GM23338 (cell line): Measurements from ENCODE around the gene AGBL5. TPM values are rescaled to one million over a fixed set of nuclear protein-coding genes. Genes with fewer than 3 reads are reported as not detected.

Experiments used
- ATAC-seq: fragments of 200-7000 bp; cut with Tn5 transposase; 3 replicates; pipeline ENCODE4 v1.9.1; 2020
- DNase-seq: peaks from one replicate; pipeline ENCODE4 v3.0.0-alpha.2; 2015; ENCODE audit warnings: low spot score
- H2AFZ ChIP-seq: fragments of 200-600 bp; sonication (generic); 2 replicates; pipeline ENCODE4 v1.8.0; 2016; ENCODE audit warnings: antibody characterized with exemption, mild to moderate bottlenecking, moderate library complexity
- H3F3A ChIP-seq: fragments of 200-600 bp; sonication (generic); replicated peaks from 2 replicates; pipeline ENCODE4 v1.8.0; 2017; ENCODE audit warnings: antibody characterized with exemption, mixed run types, low read depth
- H3K27ac ChIP-seq: fragments of 200-600 bp; sonication (generic); 2 replicates; pipeline ENCODE4 v1.6.1; 2016; ENCODE audit warnings: low read depth
- H3K27me3 ChIP-seq: fragments of 200-600 bp; sonication (generic); 2 replicates; pipeline ENCODE4 v1.8.0; 2016; ENCODE audit warnings: mild to moderate bottlenecking, mixed run types, moderate library complexity; ENCODE audit not compliant: insufficient read depth
- H3K36me3 ChIP-seq: fragments of 200-600 bp; sonication (generic); 2 replicates; pipeline ENCODE4 v1.8.0; 2016; ENCODE audit warnings: mild to moderate bottlenecking; ENCODE audit not compliant: insufficient read depth
- H3K4me1 ChIP-seq: fragments of 200-600 bp; sonication (generic); 2 replicates; pipeline ENCODE4 v1.8.0; 2016; ENCODE audit warnings: mild to moderate bottlenecking, moderate library complexity; ENCODE audit not compliant: insufficient read depth
- H3K4me2 ChIP-seq: fragments of 200-600 bp; sonication (generic); 2 replicates; pipeline ENCODE4 v1.7.1; 2017; ENCODE audit warnings: mixed run types
- H3K4me3 ChIP-seq: fragments of 200-600 bp; sonication (generic); 2 replicates; pipeline ENCODE4 v1.6.1; 2016; ENCODE audit warnings: mixed run types
- H3K79me2 ChIP-seq: fragments of 200-600 bp; sonication (generic); replicated peaks from 2 replicates; pipeline ENCODE4 v1.8.0; 2017; ENCODE audit warnings: mild to moderate bottlenecking; ENCODE audit not compliant: insufficient read depth
- H3K9me2 ChIP-seq: fragments of 200-600 bp; sonication (generic); 2 replicates; pipeline ENCODE4 v1.8.0; 2017; ENCODE audit not compliant: insufficient read depth
- H4K20me1 ChIP-seq: fragments of 200-600 bp; sonication (generic); replicated peaks from 2 replicates; pipeline ENCODE4 v1.8.0; 2017; ENCODE audit warnings: mild to moderate bottlenecking; ENCODE audit not compliant: insufficient read depth
- H3K27ac Mint-ChIP-seq: 2 replicates; pipeline ENCODE4 v1.8.0; 2020; ENCODE audit warnings: inconsistent platforms, mild to moderate bottlenecking, moderate library complexity, mixed read lengths
- H3K27me3 Mint-ChIP-seq: 3 replicates; pipeline ENCODE4 v1.8.0; 2022; ENCODE audit warnings: low read depth, mild to moderate bottlenecking, moderate library complexity, mixed read lengths, inconsistent platforms; ENCODE audit not compliant: insufficient read depth, poor library complexity
- H3K36me3 Mint-ChIP-seq: 3 replicates; pipeline ENCODE4 v1.8.0; 2021; ENCODE audit warnings: low read depth, mild to moderate bottlenecking, inconsistent platforms, moderate library complexity, mixed read lengths
- H3K4me1 Mint-ChIP-seq: 3 replicates; pipeline ENCODE4 v1.8.0; 2020; ENCODE audit warnings: mild to moderate bottlenecking, inconsistent platforms, mixed read lengths
- H3K4me3 Mint-ChIP-seq: 3 replicates; pipeline ENCODE4 v1.8.0; 2021; ENCODE audit warnings: moderate library complexity, mild to moderate bottlenecking, inconsistent platforms, mixed read lengths
- H3K9me3 Mint-ChIP-seq: 3 replicates; pipeline ENCODE4 v1.8.0; 2020; ENCODE audit warnings: moderate library complexity, mild to moderate bottlenecking, inconsistent platforms, mixed read lengths
- CREB1 ChIP-seq: fragments of 250-450 bp; sonication (Bioruptor Pico); IDR thresholded peaks from 2 replicates; pipeline ENCODE4 v1.5.0; 2020; ENCODE audit warnings: low read depth, mild to moderate bottlenecking, moderate library complexity
- CTCF ChIP-seq, 2 experiments: fragments of 200-600 bp in 1 of 2; sonication (generic) in 1 of 2; conservative IDR thresholded peaks; 2 replicates each; pipeline versions ENCODE4 v1.5.1 to v1.6.1; 2016 to 2017; ENCODE audit warnings: antibody characterized with exemption in 2 of 2, low read depth in 2 of 2, mild to moderate bottlenecking in 2 of 2, moderate library complexity in 1 of 2
- ETS1 ChIP-seq: IDR thresholded peaks from 2 replicates; pipeline ENCODE4 v1.6.1; 2016; ENCODE audit warnings: antibody characterized with exemption
- EZH2 ChIP-seq: fragments of 200-600 bp; sonication (generic); IDR thresholded peaks from one replicate; pipeline ENCODE4 v1.8.0; 2017; ENCODE audit warnings: antibody characterized with exemption, mild to moderate bottlenecking, low read depth; ENCODE audit not compliant: unreplicated experiment
- EZH2phosphoT487 ChIP-seq: fragments of 200-600 bp; sonication (generic); IDR thresholded peaks from one replicate; pipeline ENCODE4 v1.8.1; 2018; ENCODE audit warnings: antibody characterized with exemption; ENCODE audit not compliant: unreplicated experiment
- JUNB ChIP-seq: IDR thresholded peaks from one replicate; pipeline ENCODE4 v1.6.1; 2016; ENCODE audit warnings: antibody characterized with exemption; ENCODE audit not compliant: unreplicated experiment
- NANOG ChIP-seq: IDR thresholded peaks from 2 replicates; pipeline ENCODE4 v1.6.1; 2016; ENCODE audit warnings: antibody characterized with exemption, borderline replicate concordance
- POLR2AphosphoS5 ChIP-seq: IDR thresholded peaks from 2 replicates; pipeline ENCODE4 v1.6.1; 2016; ENCODE audit warnings: antibody characterized with exemption, low read depth
- REST ChIP-seq: IDR thresholded peaks from one replicate; pipeline ENCODE4 v1.6.1; 2018; ENCODE audit warnings: antibody characterized with exemption; ENCODE audit not compliant: unreplicated experiment
- STAT1 ChIP-seq: IDR thresholded peaks from one replicate; pipeline ENCODE4 v1.6.1; 2016; ENCODE audit warnings: antibody characterized with exemption; ENCODE audit not compliant: unreplicated experiment
- ZNF114 ChIP-seq: fragments of 250-450 bp; sonication (Bioruptor Pico); IDR thresholded peaks from 2 replicates; pipeline ENCODE4 v1.5.0; 2020; ENCODE audit warnings: mild to moderate bottlenecking, moderate library complexity
- ZNF331 ChIP-seq: fragments of 250-450 bp; sonication (Bioruptor Pico); IDR thresholded peaks from 2 replicates; pipeline ENCODE4 v1.5.0; 2020; ENCODE audit warnings: low read depth, mild to moderate bottlenecking, moderate library complexity
- ZNF462 ChIP-seq: fragments of 250-450 bp; sonication (Bioruptor Pico); IDR thresholded peaks from 2 replicates; pipeline ENCODE4 v1.5.0; 2020; ENCODE audit warnings: mild to moderate bottlenecking, moderate library complexity
- polyA plus RNA-seq: library from polyadenylated mRNA; unstranded; fragments of >200 nt; fragmentation: Nextera tagmentation; extraction: Ambion mirVana; gene quantifications from 2 replicates; pipeline ENCODE4 v1.2.1, GENCODE V29; 2016
- total RNA-seq: library from RNA; depleted of rRNA; stranded (reverse); fragments of >200 nt; shearing (Covaris generic); gene quantifications from 2 replicates; pipeline ENCODE4 v1.2.3, GENCODE V29; 2014

The AGBL5 gene
- total and polyA plus RNA-seq, 2 experiments from 2014 or later = 17.9 to 31.3 TPM

GRCh38 chr2:27033253-27033852 is 18.1 kb upstream of the AGBL5 start:
- H3K27ac ChIP-seq = no peak overlapping the region
- peak overlapping the region; percentile 94 for H3K4me3 Mint-ChIP-seq
- H3K4me2 ChIP-seq = peak overlapping the region; percentile 97
- H3K27ac Mint-ChIP-seq = no peak overlapping the region
- DNase-seq = no peak
- peaks cover 16% of the 10 kb centered on the region for H3K4me1 Mint-ChIP-seq
- peak overlapping the region; percentile 100 for H2AFZ ChIP-seq
- H3K27me3 Mint-ChIP-seq = peaks cover 16% of the 10 kb centered on the region
- no peaks in the 10 kb centered on the region for H3K9me3 Mint-ChIP-seq
- H4K20me1 ChIP-seq = no peaks in the 10 kb centered on the region; the same call in 1 of the 2 replicates
- peaks cover 13% of the 10 kb centered on the region for H3K79me2 ChIP-seq
- H3K36me3 ChIP-seq = no peaks in the 10 kb centered on the region
- H3K36me3 Mint-ChIP-seq = peaks cover 32% of the 10 kb centered on the region
- peak overlapping the region; percentile 99 for H3K4me3 ChIP-seq
- ATAC-seq = peak; percentile 18
- peaks cover 9% of the 10 kb centered on the region; the same call in 1 of the 2 replicates for H3K4me1 ChIP-seq
- H3K9me2 ChIP-seq = no peaks in the 10 kb centered on the region
- no peaks in the 10 kb centered on the region for H3K27me3 ChIP-seq
- no peak for TF ChIP-seq ZNF114 (CRISPR knock-in tag)
- TF ChIP-seq ZNF462 (CRISPR knock-in tag) = no peak
- TF ChIP-seq JUNB = no peak
- no peak for TF ChIP-seq CTCF (conservative IDR thresholded peaks at IDR 0.05; ENCODE audit: low read depth in 2 of 2)
- TF ChIP-seq POLR2AphosphoS5 = no peak
- no peak for TF ChIP-seq CREB1 (CRISPR knock-in tag)
- no peak for TF ChIP-seq EZH2phosphoT487
- TF ChIP-seq NANOG = no peak
- TF ChIP-seq REST = no peak
- TF ChIP-seq ZNF331 = no peak
- TF ChIP-seq STAT1 = no peak
- no peak for TF ChIP-seq EZH2
- TF ChIP-seq ETS1 = no peak
- no peaks in the 10 kb centered on the region for H3F3A ChIP-seq
